KOPT-K1 (cell line): Measurements from ENCODE around the gene NCAPD2.
"Not testable (repeated sequence)": the region's sequence is repeated elsewhere in the genome, so short reads cannot be mapped to it uniquely, and the experiment has no call there.

Experiments used
- H3K27ac ChIP-seq: fragments of 200-600 bp; sonication (generic); 2 replicates; pipeline ENCODE4 v1.5.1; 2016; ENCODE audit warnings: antibody characterized with exemption, mild to moderate bottlenecking, low read depth, low read length; ENCODE audit not compliant: poor library complexity, severe bottlenecking
- H3K36me3 ChIP-seq: fragments of 200-600 bp; sonication (generic); 2 replicates; pipeline ENCODE4 v1.5.1; 2017; ENCODE audit warnings: antibody characterized with exemption, mild to moderate bottlenecking, low read length, moderate library complexity; ENCODE audit not compliant: insufficient read depth
- H3K9me3 ChIP-seq: fragments of 200-600 bp; sonication (generic); 2 replicates; pipeline ENCODE4 v1.5.1; 2017; ENCODE audit warnings: antibody characterized with exemption, low read length, mild to moderate bottlenecking; ENCODE audit not compliant: insufficient read depth, poor library complexity, severe bottlenecking

Gene NCAPD2

DNA sequence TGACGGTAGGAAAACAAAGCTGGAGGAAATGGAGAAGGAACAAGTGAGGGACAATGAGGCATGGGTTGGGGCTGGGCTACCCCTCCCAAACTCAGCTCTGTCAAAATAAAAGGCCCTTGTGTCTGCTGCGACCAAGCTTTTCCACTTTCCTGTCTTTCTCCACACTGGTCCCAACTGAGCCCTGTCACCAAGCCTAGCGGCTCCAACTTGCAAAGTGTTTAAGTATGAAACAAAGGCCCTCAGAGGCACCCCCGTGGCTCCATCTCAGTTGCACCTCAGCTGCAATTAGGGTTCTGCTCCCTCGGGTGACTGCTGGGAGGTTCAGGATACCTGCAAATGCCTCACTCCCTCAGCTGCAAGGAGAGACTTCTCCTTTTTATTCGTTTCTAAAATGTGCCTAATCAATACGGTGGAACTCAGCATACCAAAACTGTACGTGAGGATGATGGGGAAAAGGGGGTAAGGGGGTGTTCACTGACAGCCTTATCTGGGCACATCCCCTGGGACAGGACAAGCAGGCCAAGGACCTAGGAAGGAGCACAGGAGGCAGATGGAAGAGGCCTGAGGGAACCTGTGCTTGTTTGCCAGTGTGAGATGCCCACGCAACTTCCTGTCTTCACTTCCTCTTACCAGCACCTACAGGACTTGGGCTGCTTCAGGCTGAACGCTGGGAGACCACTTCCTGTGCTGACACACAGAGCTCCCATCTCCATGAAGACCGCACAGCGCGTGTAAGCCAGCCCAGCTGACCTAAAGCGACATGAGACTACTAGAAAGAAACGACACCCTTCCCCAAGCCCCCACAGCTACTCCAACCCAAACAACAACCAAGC is 32.3 kb upstream of the NCAPD2 start:
- H3K9me3 ChIP-seq = no peaks in the 10 kb centered on the region
- H3K27ac ChIP-seq = peak overlapping the region; percentile 95
- H3K36me3 ChIP-seq = peaks cover 93% of the 10 kb centered on the region

- Histone ChIP-seq H3K9me3 (no peaks in the 10 kb centered on the region), H3K36me3 (peaks cover 91% of the 10 kb centered on the region), H3K27ac (peak overlapping the region; percentile 95)
These were observed 31.5 kb upstream of the NCAPD2 start for GRCh38 chr12:6462234-6462995.

- peak overlapping the region; percentile 95 for H3K27ac ChIP-seq
- H3K9me3 ChIP-seq = no peaks in the 10 kb centered on the region
- peaks cover 91% of the 10 kb centered on the region for H3K36me3 ChIP-seq
These were observed 30.7 kb upstream of the NCAPD2 start for GRCh38 chr12:6463216-6463615.

DNA sequence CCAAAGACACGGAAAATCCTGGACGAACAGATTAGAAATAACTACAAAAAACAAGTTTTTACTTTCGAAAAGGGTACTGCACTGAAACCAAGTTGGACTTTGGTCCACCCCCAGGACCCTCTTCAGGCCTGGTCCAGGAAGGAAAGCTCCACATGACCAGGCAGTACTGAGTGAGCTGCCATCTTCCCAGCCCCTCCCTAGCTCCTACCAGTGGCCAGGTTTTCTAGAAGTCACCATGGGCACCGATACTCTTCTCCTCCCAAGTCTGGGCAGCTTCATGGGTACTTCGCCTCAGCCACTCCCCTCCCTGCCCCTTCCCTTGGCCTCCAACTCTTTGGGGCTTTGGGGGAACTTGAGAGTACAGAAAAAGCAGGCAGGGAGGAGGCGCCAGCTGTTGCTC is 30.0 kb upstream of the NCAPD2 start:
- Histone ChIP-seq H3K36me3 (peaks cover 90% of the 10 kb centered on the region), H3K27ac (peak overlapping the region; percentile 95), H3K9me3 (no peaks in the 10 kb centered on the region)

DNA sequence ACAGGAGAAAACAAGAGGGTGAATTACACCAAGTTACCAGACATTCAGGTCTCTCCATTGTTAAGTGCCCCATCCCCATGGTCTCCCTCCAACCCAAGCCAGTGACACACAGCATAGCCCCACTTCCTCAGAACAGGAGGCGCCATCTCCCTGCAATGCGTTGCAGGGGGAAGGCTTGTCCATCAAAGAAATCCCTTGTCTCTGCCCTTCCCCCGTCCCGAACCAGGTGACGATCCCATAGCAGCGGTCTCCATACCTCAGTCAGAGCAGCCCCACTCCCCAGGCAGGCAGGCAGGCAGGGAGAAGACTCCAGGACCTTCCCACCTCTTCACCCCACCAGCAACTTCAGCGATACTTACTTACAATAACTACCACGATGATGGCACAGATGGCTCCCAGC is 29.4 kb upstream of the NCAPD2 start:
- Histone ChIP-seq H3K9me3 (no peaks in the 10 kb centered on the region), H3K27ac (peak overlapping the region; percentile 95), H3K36me3 (peaks cover 84% of the 10 kb centered on the region)

GRCh38 chr12:6465467-6466183 is 28.3 kb upstream of the NCAPD2 start:
- H3K9me3 ChIP-seq = no peaks in the 10 kb centered on the region
- H3K36me3 ChIP-seq = peaks cover 73% of the 10 kb centered on the region
- peak overlapping the region; percentile 13 for H3K27ac ChIP-seq

DNA sequence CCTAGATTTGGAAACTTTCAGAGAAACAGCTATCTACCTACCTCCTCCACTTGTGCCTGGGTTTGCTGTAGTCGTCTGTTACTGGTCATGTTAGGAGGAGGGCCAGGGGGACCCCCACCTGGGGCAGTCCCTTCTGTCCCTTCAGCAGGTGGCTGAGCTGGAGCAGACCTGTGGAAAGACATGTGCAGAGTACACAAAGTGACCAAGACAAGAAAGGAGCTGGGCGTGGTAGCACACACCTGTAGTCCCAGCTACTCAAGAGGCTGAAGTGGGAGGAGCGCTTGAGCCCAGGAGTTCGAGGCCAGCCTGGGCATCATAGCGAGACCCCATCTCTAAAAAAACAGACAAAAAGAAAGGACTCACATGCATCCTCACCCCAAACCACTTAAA is 27.7 kb upstream of the NCAPD2 start:
- Histone ChIP-seq H3K9me3 (no peaks in the 10 kb centered on the region), H3K36me3 (peaks cover 68% of the 10 kb centered on the region), H3K27ac (no peak overlapping the region)

- H3K27ac ChIP-seq, H3K9me3 ChIP-seq: not testable (repeated sequence)
- H3K36me3 ChIP-seq = peaks cover 63% of the 10 kb centered on the region
These were observed 27.2 kb upstream of the NCAPD2 start for GRCh38 chr12:6466751-6467150.

- not testable (repeated sequence) for H3K27ac ChIP-seq, H3K9me3 ChIP-seq
- H3K36me3 ChIP-seq = peaks cover 59% of the 10 kb centered on the region
These were observed 26.2 kb upstream of the NCAPD2 start for GRCh38 chr12:6467571-6468282.

- Histone ChIP-seq H3K27ac (peak overlapping the region; percentile 71), H3K9me3 (no peaks in the 10 kb centered on the region), H3K36me3 (peaks cover 54% of the 10 kb centered on the region)
These were observed 25.7 kb upstream of the NCAPD2 start for GRCh38 chr12:6468283-6468575.

- Histone ChIP-seq H3K36me3 (peaks cover 45% of the 10 kb centered on the region), H3K27ac (peak overlapping the region; percentile 71), H3K9me3 (no peaks in the 10 kb centered on the region)
These were observed 24.8 kb upstream of the NCAPD2 start for GRCh38 chr12:6469092-6469491.

DNA sequence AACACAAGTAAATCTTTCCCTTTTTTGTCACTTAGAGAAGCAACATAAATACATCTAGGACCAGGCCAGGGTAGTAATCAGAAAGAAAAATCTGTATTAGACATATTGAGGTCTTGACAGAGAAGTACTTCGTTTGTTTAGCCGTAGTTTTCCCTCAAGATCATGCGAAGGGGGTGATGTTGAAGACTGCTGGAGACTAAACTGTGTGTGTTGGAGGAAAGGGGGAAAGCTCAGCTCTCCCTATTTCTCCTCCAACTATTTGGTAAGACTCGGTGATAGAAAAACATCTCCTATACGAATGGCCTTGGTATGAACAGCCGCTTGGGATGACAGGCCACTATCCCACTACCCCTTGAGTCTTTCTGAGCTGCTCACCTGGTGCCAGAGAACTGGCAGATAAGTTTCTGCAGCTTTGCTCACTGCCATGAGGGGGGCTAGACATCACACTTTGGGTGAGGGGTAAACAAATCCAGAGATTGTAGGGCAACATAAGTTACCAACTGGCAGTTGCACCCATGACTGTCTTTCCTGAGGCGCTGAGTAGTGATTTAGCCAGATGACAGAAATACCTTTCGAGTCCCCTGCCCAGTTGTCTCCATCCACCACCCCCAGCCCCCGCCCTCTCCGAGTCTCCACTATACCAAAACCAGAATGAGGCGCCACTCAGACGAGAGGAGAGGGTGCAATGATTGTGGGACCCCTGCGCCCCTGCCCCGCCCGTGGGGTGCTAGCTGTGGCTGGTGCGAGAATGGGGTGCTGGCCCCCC is 24.1 kb upstream of the NCAPD2 start:
- H3K9me3 ChIP-seq = no peaks in the 10 kb centered on the region
- H3K27ac ChIP-seq = peak overlapping the region; percentile 71
- H3K36me3 ChIP-seq = peaks cover 38% of the 10 kb centered on the region

- Histone ChIP-seq H3K9me3 (no peaks in the 10 kb centered on the region), H3K27ac (peak within 1 kb of the TSS; percentile 71), H3K36me3 (peaks cover 31% of the 10 kb centered on the region)
These were observed 23.3 kb upstream of the NCAPD2 start, which contains the start of gene VAMP1 for GRCh38 chr12:6470375-6471163. VAMP1 (minus strand) TSS chr12:6470677; CDS start chr12:6470531, 146 bp downstream.

DNA sequence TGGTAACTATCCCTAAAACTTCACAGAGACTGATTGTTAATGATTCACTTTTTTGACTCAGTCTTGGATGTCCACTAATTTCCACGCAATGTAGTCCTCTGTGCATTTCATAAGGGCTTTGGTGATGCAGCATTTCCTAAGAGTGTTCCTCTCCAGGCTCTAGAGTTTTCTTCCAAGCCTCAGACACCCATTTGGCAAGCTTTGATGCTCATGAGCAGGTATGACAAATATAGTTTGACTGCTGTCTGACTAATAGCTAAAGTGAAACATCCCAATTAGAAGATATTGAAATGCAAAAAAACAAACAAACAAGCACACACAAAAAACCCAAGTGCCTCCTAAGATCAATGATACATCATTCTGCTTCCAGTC is 21.9 kb upstream of the NCAPD2 start:
- Histone ChIP-seq H3K36me3 (peaks cover 17% of the 10 kb centered on the region), H3K27ac (no peak overlapping the region)

More for the DNA sequence above, 21.9 kb upstream of the NCAPD2 start:
- no peaks in the 10 kb centered on the region for H3K9me3 ChIP-seq
